GM12873 (cell line): ENCODE data around the gene PNPLA1.

Experiments
- TF ChIP-seq, protein P1 (sequence below): IDR thresholded peaks from 2 replicates; pipeline ENCODE4 v1.5.1; 2012; ENCODE audit warnings: low read depth, mild to moderate bottlenecking, moderate library complexity, low read length, control low read depth; ENCODE audit not compliant: insufficient read depth; ENCODE audit errors: missing control alignments

The PNPLA1 gene, protein sequence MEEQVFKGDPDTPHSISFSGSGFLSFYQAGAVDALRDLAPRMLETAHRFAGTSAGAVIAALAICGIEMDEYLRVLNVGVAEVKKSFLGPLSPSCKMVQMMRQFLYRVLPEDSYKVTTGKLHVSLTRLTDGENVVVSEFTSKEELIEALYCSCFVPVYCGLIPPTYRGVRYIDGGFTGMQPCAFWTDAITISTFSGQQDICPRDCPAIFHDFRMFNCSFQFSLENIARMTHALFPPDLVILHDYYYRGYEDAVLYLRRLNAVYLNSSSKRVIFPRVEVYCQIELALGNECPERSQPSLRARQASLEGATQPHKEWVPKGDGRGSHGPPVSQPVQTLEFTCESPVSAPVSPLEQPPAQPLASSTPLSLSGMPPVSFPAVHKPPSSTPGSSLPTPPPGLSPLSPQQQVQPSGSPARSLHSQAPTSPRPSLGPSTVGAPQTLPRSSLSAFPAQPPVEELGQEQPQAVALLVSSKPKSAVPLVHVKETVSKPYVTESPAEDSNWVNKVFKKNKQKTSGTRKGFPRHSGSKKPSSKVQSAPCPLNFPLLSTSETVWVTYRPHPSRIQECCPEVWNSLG

DNA sequence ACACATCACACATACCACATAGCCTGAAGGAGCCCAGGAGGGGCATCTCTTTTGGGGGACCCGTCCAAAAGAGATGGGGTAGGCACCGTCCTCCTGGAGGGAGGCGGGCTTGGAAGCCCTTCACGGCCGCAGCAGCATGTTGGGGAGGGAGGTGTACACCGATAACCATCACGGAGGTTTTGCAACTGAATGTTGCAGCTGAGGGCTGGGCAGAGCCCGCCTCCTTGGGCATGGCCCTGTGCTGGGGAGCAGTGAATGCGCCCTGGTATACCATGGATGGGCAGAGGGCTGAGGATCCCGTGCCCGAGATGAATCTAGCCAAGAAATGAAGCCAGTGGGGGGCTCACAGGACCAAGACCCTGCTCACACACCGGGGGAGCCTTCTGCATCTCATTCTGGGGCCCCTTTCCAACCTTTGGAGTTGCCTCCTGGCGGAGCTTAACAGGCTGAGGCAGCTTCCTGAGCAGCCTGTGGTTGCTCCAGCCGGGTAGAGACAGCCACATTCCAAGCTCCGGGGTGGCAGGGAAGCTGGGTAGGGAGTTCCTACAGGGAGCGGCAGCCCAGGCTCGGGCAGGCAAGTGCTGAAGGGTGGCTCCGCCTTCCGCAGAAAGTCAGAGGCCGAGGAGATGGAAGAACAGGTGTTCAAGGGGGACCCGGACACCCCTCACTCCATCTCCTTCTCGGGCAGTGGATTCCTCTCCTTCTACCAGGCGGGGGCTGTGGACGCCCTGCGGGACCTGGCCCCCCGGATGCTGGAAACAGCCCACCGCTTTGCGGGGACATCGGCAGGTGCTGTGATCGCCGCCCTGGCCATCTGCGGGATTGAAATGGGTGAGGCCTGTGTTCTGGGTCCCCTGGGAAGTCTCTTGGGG lies at the start of gene PNPLA1:
Gene PNPLA1 (plus strand): TSS at position 227 of the 872 bp plus-strand sequence. CDS start 400 bp downstream, at position 627.
- TF ChIP-seq, protein P1, sequence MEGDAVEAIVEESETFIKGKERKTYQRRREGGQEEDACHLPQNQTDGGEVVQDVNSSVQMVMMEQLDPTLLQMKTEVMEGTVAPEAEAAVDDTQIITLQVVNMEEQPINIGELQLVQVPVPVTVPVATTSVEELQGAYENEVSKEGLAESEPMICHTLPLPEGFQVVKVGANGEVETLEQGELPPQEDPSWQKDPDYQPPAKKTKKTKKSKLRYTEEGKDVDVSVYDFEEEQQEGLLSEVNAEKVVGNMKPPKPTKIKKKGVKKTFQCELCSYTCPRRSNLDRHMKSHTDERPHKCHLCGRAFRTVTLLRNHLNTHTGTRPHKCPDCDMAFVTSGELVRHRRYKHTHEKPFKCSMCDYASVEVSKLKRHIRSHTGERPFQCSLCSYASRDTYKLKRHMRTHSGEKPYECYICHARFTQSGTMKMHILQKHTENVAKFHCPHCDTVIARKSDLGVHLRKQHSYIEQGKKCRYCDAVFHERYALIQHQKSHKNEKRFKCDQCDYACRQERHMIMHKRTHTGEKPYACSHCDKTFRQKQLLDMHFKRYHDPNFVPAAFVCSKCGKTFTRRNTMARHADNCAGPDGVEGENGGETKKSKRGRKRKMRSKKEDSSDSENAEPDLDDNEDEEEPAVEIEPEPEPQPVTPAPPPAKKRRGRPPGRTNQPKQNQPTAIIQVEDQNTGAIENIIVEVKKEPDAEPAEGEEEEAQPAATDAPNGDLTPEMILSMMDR: no peak

DNA sequence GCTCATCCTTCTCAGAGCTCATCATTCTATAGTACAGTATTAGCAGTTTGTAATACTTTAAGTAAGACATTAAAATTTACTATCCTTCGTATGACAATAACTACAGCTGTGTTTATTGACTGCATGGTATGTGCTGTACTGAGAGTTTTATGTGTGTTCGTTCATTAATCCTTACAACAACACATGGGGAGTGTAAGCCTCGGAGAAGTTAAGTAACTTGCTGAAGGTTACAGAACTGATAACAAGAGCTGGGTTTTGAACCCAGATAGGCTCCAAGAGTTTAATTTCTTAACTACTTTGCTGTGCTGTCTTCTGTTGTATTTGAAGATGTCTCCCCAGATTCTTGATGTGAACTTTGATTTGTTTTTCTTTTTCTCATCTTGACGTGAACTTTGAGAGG lies 49.6 kb upstream of the PNPLA1 start:
- TF ChIP-seq, protein P1: no peak

DNA sequence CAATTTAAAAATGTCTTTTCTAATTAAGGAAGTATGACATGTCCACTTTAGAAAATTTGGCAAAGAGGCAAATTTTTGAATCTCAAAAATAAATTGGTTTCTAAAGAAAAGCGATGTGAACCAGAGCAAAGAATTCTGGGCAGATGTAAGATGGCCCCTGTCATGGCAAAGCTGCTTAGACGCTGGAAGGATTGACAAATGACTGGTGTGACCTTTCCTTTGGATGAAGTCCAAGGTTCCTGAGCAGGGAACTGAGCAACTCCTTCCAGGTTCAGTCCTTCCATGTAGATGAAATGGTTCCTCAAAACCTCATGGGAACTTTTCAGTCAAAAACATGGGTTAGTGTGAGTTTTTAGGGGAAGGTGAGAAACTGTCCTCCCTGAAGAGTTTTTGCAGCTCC lies 48.2 kb upstream of the PNPLA1 start:
- TF ChIP-seq, protein P1: no peak

DNA sequence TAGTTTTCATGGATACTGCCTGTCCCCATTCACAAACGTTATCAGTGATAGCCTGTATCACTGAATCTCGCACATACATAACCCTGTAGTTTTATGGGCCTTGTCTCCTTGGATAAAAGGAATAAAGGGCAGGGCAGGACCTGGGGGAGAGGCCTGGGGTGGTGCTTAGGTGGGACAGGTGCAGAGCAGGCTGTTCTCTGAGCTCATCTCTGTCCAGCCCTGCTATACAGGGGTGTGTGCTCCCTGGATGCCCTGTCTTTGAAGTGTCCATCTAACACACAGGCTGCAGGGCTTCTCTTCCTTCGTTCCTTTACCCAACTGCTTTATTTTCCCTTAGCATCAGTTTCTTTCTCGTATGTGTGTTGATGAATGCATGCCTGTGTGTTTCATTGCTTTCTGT lies 46.9 kb upstream of the PNPLA1 start:
- TF ChIP-seq, protein P1: no peak

DNA sequence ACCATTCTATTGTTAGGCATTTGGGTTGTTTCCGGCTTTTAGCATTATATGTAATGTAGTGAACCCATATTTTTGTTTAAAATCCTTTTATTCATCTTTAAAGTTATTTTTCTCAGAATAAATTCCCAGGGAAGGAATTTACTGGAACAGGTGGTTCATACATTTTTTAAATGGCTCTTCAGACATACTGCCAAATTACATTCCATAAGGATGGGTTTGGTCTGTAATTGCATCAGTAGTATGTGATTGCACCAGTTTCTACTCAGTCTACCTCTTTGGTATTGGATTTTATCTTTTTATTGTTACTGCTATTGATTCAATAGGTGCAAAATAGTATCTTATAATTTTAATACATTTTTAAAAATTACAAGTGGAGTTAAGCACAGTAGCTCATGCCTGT lies 46.2 kb upstream of the PNPLA1 start:
- TF ChIP-seq, protein P1: no peak

DNA sequence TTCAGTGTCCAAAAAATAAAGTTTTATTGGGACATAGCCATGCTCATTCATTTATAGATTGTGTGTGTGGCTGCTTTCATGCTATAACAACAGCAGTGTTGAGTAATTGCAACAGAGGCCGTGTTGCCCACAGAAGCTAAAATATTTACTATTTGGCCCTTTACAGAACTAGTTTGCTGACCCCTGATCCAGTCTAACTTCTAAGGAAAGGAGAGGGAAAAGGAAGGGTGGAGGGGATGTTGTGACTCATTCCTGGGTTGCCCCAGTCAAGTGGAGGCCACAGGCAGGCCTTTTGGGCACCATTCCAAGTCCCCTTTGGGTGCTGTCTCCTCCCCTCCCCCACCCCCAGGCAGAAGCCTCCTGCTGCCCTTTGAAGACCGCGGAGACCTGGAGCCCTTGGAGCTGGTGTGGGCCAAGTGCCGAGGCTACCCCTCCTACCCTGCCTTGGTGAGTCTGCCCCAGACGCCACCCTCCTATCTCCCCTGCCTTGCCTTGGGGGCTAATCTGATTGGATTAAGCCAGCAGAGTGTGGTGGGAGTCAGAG lies 44.9 kb upstream of the PNPLA1 start:
- TF ChIP-seq, protein P1: no peak
